Naive thymus-derived CD8-positive, alpha-beta T cell (primary cell): ENCODE results near the gene RBM43. TPM values are rescaled to one million over a fixed set of nuclear protein-coding genes. Genes with fewer than 3 reads are reported as not detected.

Source experiments
- ATAC-seq, 2 donors: fragments of 150-1000 bp; cut with Tn5 transposase in 1 of 2; sonication (Bioruptor Pico), chemical (Tn5 transposase) in 1 of 2; 1 replicate in 1 of 2; 2 replicates in 1 of 2; pipeline ENCODE4 v1.10.0; 2021; ENCODE audit warnings: mild to moderate bottlenecking in 2 of 2, moderate library complexity in 2 of 2
- POLR2A ChIA-PET: fragments of 350-600 bp; sonication (Branson Sonifier 250); formaldehyde crosslinking; loops from one replicate; lab custom pipeline; 2021; ENCODE audit warnings: antibody characterized with exemption; lab: Charles Lee
- DNase-seq, 10 donors: peaks; one replicate each; pipeline versions ENCODE4 v3.0.0 to v3.0.0-alpha.2; 2020 to 2022
- H3K27ac Mint-ChIP-seq, 10 donors: one replicate each; pipeline ENCODE4 v1.8.0; 2020 to 2022; ENCODE audit warnings: mild to moderate bottlenecking in 10 of 10, mixed read lengths in 10 of 10, moderate library complexity in 4 of 10, inconsistent platforms in 1 of 10
- H3K27me3 Mint-ChIP-seq, 5 donors: one replicate each; pipeline ENCODE4 v1.8.0; 2021 to 2022; ENCODE audit warnings: mixed read lengths in 5 of 5
- H3K36me3 Mint-ChIP-seq, 3 donors: one replicate each; pipeline ENCODE4 v1.8.0; 2020 to 2022; ENCODE audit warnings: mixed read lengths in 3 of 3, mild to moderate bottlenecking in 2 of 3, inconsistent platforms in 1 of 3
- H3K4me1 Mint-ChIP-seq, 4 donors: one replicate each; pipeline ENCODE4 v1.8.0; 2021 to 2022; ENCODE audit warnings: mixed read lengths in 4 of 4
- H3K4me3 Mint-ChIP-seq, 10 donors: one replicate each; pipeline ENCODE4 v1.8.0; 2020 to 2022; ENCODE audit warnings: mild to moderate bottlenecking in 10 of 10, mixed read lengths in 10 of 10, moderate library complexity in 6 of 10, inconsistent platforms in 1 of 10
- H3K9me3 Mint-ChIP-seq, 9 donors: one replicate each; pipeline ENCODE4 v1.8.0; 2020 to 2022; ENCODE audit warnings: mixed read lengths in 9 of 9, mild to moderate bottlenecking in 3 of 9, inconsistent platforms in 1 of 9, moderate library complexity in 1 of 9
- polyA plus RNA-seq, 3 donors: library from polyadenylated mRNA; unstranded; fragments of 300-500 nt; fragmentation: Illumina TruSeq; gene quantifications; one replicate each; pipeline ENCODE4 v1.2.3, GENCODE V29; 2021
- total RNA-seq, 8 experiments: library from RNA in 2 of 8; stranded (reverse) in 2 of 8; gene quantifications; one replicate each; pipeline ENCODE4 v1.2.3 and lab custom pipeline; 2021 to 2026

Gene RBM43
- total and polyA plus RNA-seq, 5 experiments from 2014 or later: 4.1 to 30.6 (median 4.4) TPM

DNA sequence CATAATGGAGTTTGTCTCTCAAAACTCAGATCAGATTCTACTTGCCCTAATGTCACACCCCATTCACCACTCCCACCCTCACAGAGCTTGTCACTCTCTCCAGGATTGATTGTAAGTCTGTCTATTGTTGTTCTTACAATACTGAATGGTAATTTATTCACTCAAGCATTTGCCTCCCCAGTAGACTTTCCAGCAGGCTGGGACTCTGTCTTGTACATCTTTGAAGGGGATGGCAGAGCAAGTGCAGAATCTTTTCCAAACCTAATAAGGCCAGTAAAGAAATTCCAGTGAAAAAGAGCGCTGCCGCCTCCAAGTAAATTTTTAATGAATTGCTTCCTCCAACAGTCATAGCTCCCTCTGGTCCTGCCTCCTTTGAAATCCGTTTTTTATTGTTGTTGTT lies 56.9 kb downstream of the RBM43 start:
- no peak for ATAC-seq
- POLR2A ChIA-PET: no interaction called here
- H3K9me3 Mint-ChIP-seq: no peaks in the 10 kb centered on the region
- H3K27ac Mint-ChIP-seq: no peak overlapping the region
- H3K36me3 Mint-ChIP-seq: no peaks in the 10 kb centered on the region
- no peaks in the 10 kb centered on the region for H3K27me3 Mint-ChIP-seq
- DNase-seq: no peak
- no peak overlapping the region for H3K4me3 Mint-ChIP-seq
- H3K4me1 Mint-ChIP-seq: peaks cover 0 to 6% (median 3%) of the 10 kb centered on the region in 4 donors

DNA sequence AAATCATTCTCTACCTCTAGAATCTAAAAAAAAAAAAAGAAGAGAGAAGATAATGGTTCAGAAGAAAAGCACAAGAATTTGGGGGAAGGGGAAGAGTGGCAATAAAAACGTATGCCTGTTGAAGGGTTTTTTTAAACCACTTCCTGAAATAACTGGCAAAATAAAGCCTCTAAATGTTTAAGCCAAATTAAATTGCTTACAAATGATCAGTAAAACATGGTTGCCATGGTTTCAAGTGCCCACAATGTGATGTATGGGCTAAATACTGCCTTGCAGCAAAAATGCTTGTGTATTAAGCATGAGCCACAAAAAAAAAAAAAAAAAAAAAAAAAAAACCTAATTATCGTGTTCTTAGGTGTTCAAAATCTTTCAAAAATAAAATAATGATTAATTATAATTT lies 60.8 kb downstream of the RBM43 start:
- ATAC-seq: no peak
- Mint-ChIP-seq H3K9me3 (no peaks in the 10 kb centered on the region), H3K4me1 (peaks cover 1 to 6% (median 3%) of the 10 kb centered on the region in 4 donors), H3K27ac (no peak overlapping the region), H3K27me3 (peaks cover 0 to 2% (median 0%) of the 10 kb centered on the region in 5 donors), H3K4me3 (no peak overlapping the region), H3K36me3 (no peaks in the 10 kb centered on the region)
- POLR2A ChIA-PET: no interaction called here
- DNase-seq: peak in 1 of 10 donors; percentile 4

DNA sequence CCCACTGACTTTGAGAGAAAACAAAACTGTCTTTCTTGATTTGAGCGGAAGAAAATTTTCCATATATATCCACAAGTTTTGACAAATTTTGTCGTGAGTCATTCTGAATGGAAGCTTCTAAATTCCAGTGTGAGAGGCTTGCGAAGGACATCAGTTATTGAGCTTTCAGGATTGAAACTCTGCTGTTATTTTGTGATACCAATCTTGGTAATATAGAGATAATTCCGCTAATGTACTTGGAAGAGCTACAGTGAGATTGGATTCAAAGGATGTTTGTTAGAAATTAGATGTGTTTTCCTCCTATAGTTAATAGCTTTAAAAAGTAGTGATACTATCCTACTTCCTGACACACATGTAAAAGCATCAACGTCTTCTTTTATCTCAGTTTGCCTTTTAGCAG lies 61.4 kb downstream of the RBM43 start:
- no peaks in the 10 kb centered on the region for H3K9me3 Mint-ChIP-seq
- H3K27me3 Mint-ChIP-seq: peaks cover 0 to 4% (median 0%) of the 10 kb centered on the region in 5 donors
- DNase-seq: no peak
- H3K4me3 Mint-ChIP-seq: no peak overlapping the region
- POLR2A ChIA-PET: no interaction called here
- no peaks in the 10 kb centered on the region for H3K36me3 Mint-ChIP-seq
- ATAC-seq: no peak
- no peak overlapping the region for H3K27ac Mint-ChIP-seq
- H3K4me1 Mint-ChIP-seq: peaks cover 2 to 6% (median 3%) of the 10 kb centered on the region in 4 donors

DNA sequence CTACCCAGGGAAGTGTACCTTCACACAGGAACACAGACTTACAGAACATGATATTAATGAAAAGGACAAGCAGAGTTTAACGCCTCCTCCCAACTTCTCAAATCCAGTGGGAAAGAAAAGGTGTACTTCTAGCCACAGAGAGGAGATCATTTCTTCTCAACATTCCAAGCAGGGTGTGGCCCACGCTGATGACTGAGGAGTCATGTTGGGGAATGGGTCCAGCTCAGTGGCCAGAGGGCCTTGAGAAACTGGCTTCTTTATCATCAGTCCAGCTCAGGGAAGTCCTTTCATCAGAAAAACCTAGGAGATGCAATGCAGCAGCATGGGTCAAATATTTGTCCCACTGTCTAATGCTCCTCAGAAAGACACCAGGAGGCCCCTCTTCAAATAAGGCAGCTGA lies 63.0 kb downstream of the RBM43 start:
- H3K9me3 Mint-ChIP-seq: no peaks in the 10 kb centered on the region
- H3K27ac Mint-ChIP-seq: no peak overlapping the region
- H3K36me3 Mint-ChIP-seq: no peaks in the 10 kb centered on the region
- peaks cover 2 to 6% (median 3%) of the 10 kb centered on the region in 4 donors for H3K4me1 Mint-ChIP-seq
- POLR2A ChIA-PET: no interaction called here
- no peak overlapping the region for H3K4me3 Mint-ChIP-seq
- no peak for DNase-seq
- H3K27me3 Mint-ChIP-seq: peaks cover 0 to 4% (median 0%) of the 10 kb centered on the region in 5 donors
- ATAC-seq: no peak

Other genes starting within 250 kb of the RBM43 start
- 10 to 100 TPM; 27.5 to 31.6 TPM for gene NMI, start 27.8 kb upstream of the RBM43 start, total RNA-seq
- 10 to 100 TPM; 30.0 to 55.1 (median 47.2) TPM for gene NMI, start 27.8 kb upstream of the RBM43 start, polyA plus RNA-seq
- gene TNFAIP6, start 95.7 kb upstream of the RBM43 start, total RNA-seq: not detected
- gene TNFAIP6, start 95.7 kb upstream of the RBM43 start, polyA plus RNA-seq: not detected
- gene RIF1, start 148.0 kb upstream of the RBM43 start, total RNA-seq: 10 to 100 TPM; 56.0 to 69.4 TPM
- 10 to 100 TPM; 24.0 to 31.5 (median 27.4) TPM for gene RIF1, start 148.0 kb upstream of the RBM43 start, polyA plus RNA-seq